HepG2 (cell line): Measurements from ENCODE around the gene DAB2. TPM values are rescaled to one million over a fixed set of nuclear protein-coding genes. Genes with fewer than 3 reads are reported as not detected.

ENCODE experiments used
- AHDC1 ChIP-seq: sonication (generic); formaldehyde crosslinking; IDR thresholded peaks from 2 replicates; pipeline ENCODE4 v1.5.1; 2020; ENCODE audit warnings: mild to moderate bottlenecking, missing genetic modification reagents, borderline replicate concordance
- ATM ChIP-seq: fragments of 450-650 bp; IDR thresholded peaks from 2 replicates; pipeline ENCODE4 v1.7.1; 2017; ENCODE audit warnings: mild to moderate bottlenecking, borderline replicate concordance
- CCDC6 ChIP-seq: sonication (generic); formaldehyde crosslinking; IDR thresholded peaks from 2 replicates; pipeline ENCODE4 v1.8.1; 2022; ENCODE audit warnings: mild to moderate bottlenecking, missing genetic modification reagents, moderate library complexity
- CHD4 ChIP-seq: fragments of 200-600 bp; sonication (generic); IDR thresholded peaks from 2 replicates; pipeline ENCODE4 v1.7.0; 2017; ENCODE audit warnings: mild to moderate bottlenecking, low read length, borderline replicate concordance
- ELF3 ChIP-seq: IDR thresholded peaks from 2 replicates; pipeline ENCODE4 v1.6.1; 2016; ENCODE audit warnings: missing genetic modification reagents, missing compliant biosample characterization
- ETV5 ChIP-seq: IDR thresholded peaks from 2 replicates; pipeline ENCODE4 v1.6.1; 2018; ENCODE audit warnings: missing biosample characterization, missing genetic modification reagents, inconsistent platforms, borderline replicate concordance
- FOXA3 ChIP-seq: IDR thresholded peaks from 2 replicates; pipeline ENCODE4 v1.6.1; 2016; ENCODE audit warnings: missing genetic modification reagents, missing compliant biosample characterization
- HMGA1 ChIP-seq: sonication (generic); formaldehyde crosslinking; conservative IDR thresholded peaks from 2 replicates; pipeline ENCODE4 v1.4.0; 2020; ENCODE audit warnings: missing genetic modification reagents
- IKZF4 ChIP-seq: sonication (generic); formaldehyde crosslinking; IDR thresholded peaks from 2 replicates; pipeline ENCODE4 v1.5.1; 2020; ENCODE audit warnings: borderline replicate concordance, mild to moderate bottlenecking, low read depth, missing genetic modification reagents; ENCODE audit errors: not compliant biosample characterization
- LCORL ChIP-seq, 2 experiments: fragments of 450-650 bp in 1 of 2; sonication (generic) in 1 of 2; formaldehyde crosslinking in 1 of 2; IDR thresholded peaks; 2 replicates each; pipeline versions ENCODE4 v1.5.0 to v1.6.1; 2017 to 2020; ENCODE audit warnings: antibody characterized with exemption in 1 of 2, missing genetic modification reagents in 1 of 2
- RELA ChIP-seq: sonication (generic); formaldehyde crosslinking; IDR thresholded peaks from 2 replicates; pipeline ENCODE4 v1.4.0; 2020; ENCODE audit warnings: missing genetic modification reagents
- RNF2 ChIP-seq: fragments of 450-650 bp; conservative IDR thresholded peaks from 2 replicates; pipeline ENCODE4 v1.6.1; 2016; ENCODE audit warnings: low read depth
- RXRA ChIP-seq: sonication (generic); formaldehyde crosslinking; IDR thresholded peaks from 2 replicates; pipeline ENCODE4 v1.5.1; 2020; ENCODE audit warnings: missing genetic modification reagents
- SMAD3 ChIP-seq: sonication (generic); formaldehyde crosslinking; IDR thresholded peaks from 2 replicates; pipeline ENCODE4 v1.4.0; 2020; ENCODE audit warnings: missing genetic modification reagents
- ZGPAT ChIP-seq: IDR thresholded peaks from 2 replicates; pipeline ENCODE4 v1.6.1; 2016; ENCODE audit warnings: mild to moderate bottlenecking
- ZNF33B ChIP-seq: sonication (generic); formaldehyde crosslinking; IDR thresholded peaks from 2 replicates; pipeline ENCODE4 v1.5.1; 2020; ENCODE audit warnings: mild to moderate bottlenecking, missing genetic modification reagents
- ZNF414 ChIP-seq: sonication (generic); formaldehyde crosslinking; IDR thresholded peaks from 2 replicates; pipeline ENCODE4 v1.5.0; 2020; ENCODE audit warnings: missing genetic modification reagents
- ZNF431 ChIP-seq: sonication (generic); formaldehyde crosslinking; IDR thresholded peaks from 2 replicates; pipeline ENCODE4 v1.9.0; 2022; ENCODE audit warnings: missing genetic modification reagents, low read depth, mild to moderate bottlenecking, borderline replicate concordance
- ZNF775 ChIP-seq: sonication (generic); formaldehyde crosslinking; IDR thresholded peaks from 2 replicates; pipeline ENCODE4 v1.4.0; 2020; ENCODE audit warnings: missing genetic modification reagents, mild to moderate bottlenecking, moderate library complexity, borderline replicate concordance
- ZNF782 ChIP-seq: sonication (generic); formaldehyde crosslinking; IDR thresholded peaks from 2 replicates; pipeline ENCODE4 v1.4.0; 2020; ENCODE audit warnings: missing genetic modification reagents, mild to moderate bottlenecking, borderline replicate concordance
- ZNF788 ChIP-seq: sonication (generic); formaldehyde crosslinking; IDR thresholded peaks from 2 replicates; pipeline ENCODE4 v1.5.0; 2020; ENCODE audit warnings: mild to moderate bottlenecking, missing genetic modification reagents, borderline replicate concordance
- ZNF83 ChIP-seq: sonication (generic); formaldehyde crosslinking; IDR thresholded peaks from 2 replicates; pipeline ENCODE4 v1.4.0; 2020; ENCODE audit warnings: missing genetic modification reagents, mild to moderate bottlenecking, borderline replicate concordance
- polyA plus RNA-seq, 8 experiments: library from polyadenylated mRNA; depleted of rRNA in 3 of 8; stranded (reverse) in 7 of 8; unstranded in 1 of 8; fragments of >200 nt; fragmentation: Illumina TruSeq in 4 of 8; extraction: Trizol in 4 of 8; gene quantifications; 2 replicates each; pipeline versions ENCODE4 v1.2.1 to v1.2.3, GENCODE V29; 2011 to 2016; ENCODE audit warnings: low read depth in 4 of 8, missing spikeins in 1 of 8, mixed read lengths in 1 of 8; ENCODE audit not compliant: insufficient read depth in 1 of 8
- total RNA-seq, 5 experiments: library from RNA; depleted of rRNA; stranded (reverse); fragments of >200 nt; fragmentation: Illumina TruSeq; extraction: Trizol; gene quantifications; 2 replicates each; pipeline ENCODE4 v1.2.3, GENCODE V29; 2016; ENCODE audit warnings: low read depth in 1 of 5

Gene DAB2
- total and polyA plus RNA-seq, 2 of the 13 experiments (the other 11 are each of a cell fraction or from before 2014, with no cell fraction given), result 6.4 to 6.5 TPM

DNA sequence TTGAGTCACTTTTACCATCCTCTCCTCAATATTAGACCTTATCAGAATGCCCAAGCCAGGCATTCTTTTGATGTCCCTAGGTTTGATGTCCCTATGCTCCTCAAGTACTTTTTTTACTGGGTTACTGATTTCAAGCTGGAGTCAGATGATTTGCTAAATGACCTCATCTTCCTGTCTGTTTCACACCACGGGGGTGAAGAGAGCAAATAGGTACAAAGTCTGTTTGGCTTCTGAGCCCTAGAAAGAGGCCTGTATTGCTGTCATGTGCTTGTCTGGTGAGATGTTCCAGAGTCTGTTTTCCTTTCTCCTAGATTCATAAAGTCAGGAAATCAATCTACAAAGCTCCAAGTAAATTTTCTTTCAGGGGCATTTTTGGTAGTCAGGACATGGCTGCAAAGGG is 12.7 kb upstream of the DAB2 start (continued):
- TF ChIP-seq ZNF83 (CRISPR knock-in tag) (no peak), RXRA (CRISPR knock-in tag) (peak; percentile 51; the same call in 1 of the 2 replicates), ELF3 (CRISPR knock-in tag) (peak; percentile 68), CHD4 (no peak), ZNF414 (CRISPR knock-in tag) (peak; percentile 29; the same call in 1 of the 2 replicates), SMAD3 (CRISPR knock-in tag) (0 out of 2 replicates have a peak, but pooled peaks have one; percentile 34), IKZF4 (CRISPR knock-in tag) (no peak), FOXA3 (CRISPR knock-in tag) (peak; percentile 89), ETV5 (peak; percentile 88; the same call in 1 of the 2 replicates), LCORL (IDR thresholded peaks at IDR 0.05) (no peak), LCORL (CRISPR knock-in tag; IDR thresholded peaks at IDR 0.05) (peak; percentile 72; the same call in 1 of the 2 replicates), ATM (no peak), ZGPAT (CRISPR knock-in tag) (peak; percentile 63; the same call in 1 of the 2 replicates), ZNF431 (CRISPR knock-in tag) (0 out of 2 replicates have a peak, but pooled peaks have one; percentile 27), AHDC1 (CRISPR knock-in tag) (peak; percentile 91), CCDC6 (no peak), ZNF782 (CRISPR knock-in tag) (no peak), HMGA1 (CRISPR knock-in tag) (no peak), RNF2 (no peak), RELA (CRISPR knock-in tag) (no peak), ZNF33B (CRISPR knock-in tag) (no peak), ZNF788 (CRISPR knock-in tag) (no peak), ZNF775 (CRISPR knock-in tag) (no peak)
